HG03460 (cell line): ENCODE data around the gene MGRN1.

Experiments
- ATAC-seq: cut with Tn5 transposase; IDR thresholded peaks from one replicate; pipeline ENCODE4 v1.9.1; 2021; ENCODE audit not compliant: unreplicated experiment

Gene MGRN1

DNA sequence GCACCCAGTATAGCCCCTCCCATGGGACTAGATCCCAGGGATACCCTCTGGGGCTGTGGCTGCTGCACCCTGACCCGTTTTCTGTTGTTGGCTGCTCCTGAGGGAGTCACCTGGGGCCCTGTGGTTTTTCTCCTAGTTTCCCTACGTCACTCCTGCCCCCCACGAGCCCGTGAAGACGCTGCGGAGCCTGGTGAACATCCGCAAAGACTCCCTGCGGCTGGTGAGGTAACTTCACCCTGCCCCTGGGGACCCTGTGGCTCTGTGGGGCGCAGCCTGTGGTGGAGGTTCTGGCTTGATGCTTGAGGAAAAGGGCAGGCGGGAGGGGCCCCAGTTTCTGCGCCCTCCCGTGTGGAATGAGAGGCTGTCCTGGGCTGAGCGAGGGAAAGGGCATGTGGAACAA, 27.2 kb downstream of the MGRN1 start:
- no peak for ATAC-seq

DNA sequence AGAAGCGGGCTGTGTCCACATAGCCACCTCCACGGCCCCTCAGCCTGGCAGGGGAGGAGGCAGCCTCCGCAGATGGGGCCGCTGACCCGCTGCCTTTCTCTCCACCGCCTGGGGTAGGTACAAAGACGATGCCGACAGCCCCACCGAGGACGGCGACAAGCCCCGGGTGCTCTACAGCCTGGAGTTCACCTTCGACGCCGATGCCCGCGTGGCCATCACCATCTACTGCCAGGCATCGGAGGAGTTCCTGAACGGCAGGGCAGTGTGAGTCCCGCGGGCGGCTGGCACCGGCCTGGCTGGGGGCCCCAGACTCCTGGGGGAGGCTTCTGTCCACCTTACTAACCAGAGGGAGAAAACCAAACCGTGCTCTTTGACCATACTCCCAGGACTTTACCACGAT, 27.9 kb downstream of the MGRN1 start:
- peak; percentile 7 for ATAC-seq

DNA sequence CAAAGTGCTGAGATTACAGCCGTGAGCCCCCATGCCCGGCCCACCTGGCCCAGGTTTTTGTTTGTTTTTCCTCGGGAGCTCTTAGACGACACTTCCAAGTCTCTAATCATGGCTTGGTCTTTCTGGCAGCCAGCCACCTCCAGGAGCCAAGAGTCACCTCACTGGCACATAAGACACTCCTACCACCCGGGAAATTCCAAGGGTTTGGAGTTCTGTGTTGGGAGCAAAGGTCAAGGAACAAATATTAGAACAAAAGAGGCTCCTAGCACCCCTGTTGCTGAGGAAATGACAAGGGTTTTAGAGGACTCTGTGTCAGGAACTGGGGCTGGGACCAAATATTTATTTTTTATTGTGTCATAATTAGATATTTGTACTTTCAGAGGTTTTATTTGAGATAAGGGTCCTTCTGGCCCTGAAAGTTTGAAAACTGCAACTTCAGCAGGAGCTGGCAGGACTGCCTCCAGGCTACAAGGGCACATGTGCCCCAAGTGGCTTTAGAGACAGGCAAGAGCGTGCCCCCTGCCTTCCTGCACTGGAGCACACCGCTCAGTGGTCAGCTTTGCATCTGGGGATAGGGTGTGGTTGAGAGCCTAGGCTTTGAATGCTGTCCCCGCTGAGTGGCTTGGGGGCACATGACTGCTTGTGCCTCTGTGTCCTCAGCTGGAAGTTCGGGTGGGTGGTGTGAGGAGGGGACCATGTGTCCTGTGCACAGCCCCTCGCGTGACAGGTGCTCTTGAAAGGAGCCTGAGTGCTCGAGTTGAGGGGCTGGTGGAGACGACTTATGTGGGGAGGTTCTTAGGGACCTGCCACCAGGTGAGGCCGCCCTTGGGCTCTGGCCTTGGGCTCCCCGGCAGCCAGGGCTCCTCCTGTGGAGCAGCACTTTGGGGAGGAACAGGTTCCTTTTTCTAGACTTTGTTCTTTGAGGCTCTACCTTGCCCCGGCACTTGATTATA, 29.7 kb downstream of the MGRN1 start:
- no peak for ATAC-seq

DNA sequence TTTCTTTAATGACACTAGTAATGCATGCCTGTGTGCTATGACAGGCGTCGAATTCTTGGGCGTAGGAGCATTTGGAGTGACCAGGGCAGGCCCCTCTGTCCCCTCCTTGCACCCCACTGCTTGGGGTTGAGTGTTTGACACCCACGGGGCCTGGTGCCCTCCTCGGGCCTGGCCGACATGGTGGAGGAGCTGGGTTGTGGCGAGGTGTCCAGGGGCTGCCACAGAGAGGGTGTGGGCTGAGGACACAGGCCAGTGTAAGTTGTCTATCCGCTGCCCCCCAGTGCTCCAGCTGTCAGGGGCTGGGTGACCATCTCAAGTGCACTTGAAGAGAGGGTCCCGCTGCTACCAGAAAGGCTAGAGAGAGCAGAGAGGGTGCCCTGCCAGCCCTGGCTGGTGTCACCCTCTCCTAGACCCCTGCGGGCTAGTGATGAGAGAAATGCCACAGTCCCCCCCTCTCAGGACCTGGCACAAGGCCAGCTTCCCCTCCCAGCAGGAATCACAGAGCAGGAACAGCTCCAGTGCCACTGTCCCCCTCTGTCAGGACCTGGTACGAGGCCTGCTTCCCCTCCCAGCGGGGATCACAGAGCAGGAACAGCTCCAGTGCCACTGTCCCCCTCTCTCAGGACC, 30.5 kb downstream of the MGRN1 start:
- ATAC-seq, result no peak

DNA sequence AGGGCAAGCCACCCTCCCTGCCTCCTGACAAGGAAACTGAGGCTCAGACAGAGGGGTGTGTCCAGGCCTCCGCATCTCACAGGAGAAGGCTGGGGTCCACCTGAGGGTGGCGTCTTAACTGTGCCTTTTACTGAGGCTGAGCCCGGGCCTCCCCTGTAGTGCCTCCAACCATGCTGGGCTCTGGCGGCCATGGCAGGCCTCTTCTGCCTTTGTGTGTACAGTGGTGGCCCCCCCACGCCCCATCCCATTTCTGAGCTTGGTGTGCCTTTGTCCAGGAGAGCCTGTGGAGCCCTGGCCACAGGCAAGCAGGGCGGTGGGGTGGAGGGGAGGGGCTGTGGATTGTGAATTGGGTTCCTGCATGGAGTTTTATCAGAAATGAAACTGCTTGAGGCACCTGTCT, 31.2 kb downstream of the MGRN1 start:
- ATAC-seq, result no peak

DNA sequence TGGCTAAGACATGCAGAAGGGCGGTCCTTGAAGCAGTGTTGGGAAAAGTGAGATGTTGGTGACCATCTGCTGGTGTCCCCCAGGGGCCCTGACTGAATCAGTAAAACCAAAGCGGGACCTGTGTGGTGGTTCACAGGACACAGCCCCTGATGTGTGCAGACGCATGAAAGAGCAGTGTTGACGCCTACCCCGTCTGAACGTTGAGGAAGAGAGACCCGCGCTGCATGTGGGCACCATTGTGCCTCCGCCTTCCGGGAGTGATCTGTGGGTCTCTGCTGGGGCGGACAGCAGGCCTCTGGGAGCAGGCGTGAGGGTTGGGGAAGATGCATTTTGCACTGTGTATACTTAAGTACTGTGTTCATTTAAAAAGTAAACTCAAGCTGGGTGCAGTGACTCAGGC, 31.6 kb downstream of the MGRN1 start:
- ATAC-seq, result no peak

DNA sequence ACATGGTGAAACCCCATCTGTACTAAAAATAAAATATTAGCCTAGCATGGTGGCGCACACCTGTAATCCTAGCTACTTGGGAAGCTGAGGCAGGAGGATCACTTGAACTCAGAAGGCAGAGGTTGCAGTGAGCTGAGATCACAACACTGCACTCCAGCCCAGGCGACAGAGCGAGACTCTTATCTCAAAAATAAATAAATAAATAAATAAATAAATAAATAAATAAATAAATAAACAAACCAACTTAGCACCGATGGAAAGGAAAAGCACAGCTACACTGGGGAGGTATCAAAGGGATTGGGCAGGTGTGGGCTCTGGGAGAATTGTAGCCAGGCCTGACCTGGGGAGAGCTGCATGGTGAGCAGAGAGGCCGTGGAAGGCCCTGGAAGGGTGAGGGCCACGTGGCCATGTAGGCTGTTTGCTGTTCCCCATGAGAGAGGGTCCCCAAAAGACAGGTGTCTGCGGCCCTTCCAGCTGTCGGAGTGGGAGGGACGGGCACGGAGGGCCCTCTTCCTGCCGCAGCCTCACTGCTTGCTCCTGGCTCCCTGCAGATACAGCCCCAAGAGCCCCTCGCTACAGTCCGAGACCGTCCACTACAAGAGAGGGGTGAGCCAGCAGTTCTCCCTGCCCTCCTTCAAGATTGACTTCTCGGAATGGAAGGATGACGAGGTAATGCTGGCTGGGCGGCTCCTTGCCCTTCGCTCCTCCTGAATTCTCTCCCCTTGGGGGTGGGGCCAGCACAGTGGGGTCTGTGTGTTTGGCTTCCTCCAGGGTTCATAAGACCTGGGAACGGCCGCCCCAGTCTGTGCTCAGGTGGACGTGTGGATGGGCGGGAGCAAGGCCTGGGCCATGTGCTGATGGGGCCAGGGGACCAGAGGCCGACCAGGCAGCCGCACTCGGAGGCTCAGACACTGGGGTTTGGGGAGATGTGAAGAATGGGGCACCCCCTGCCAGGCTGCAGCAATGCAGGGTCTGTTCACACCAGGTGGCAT, 32.4 kb downstream of the MGRN1 start:
- ATAC-seq, result no peak

DNA sequence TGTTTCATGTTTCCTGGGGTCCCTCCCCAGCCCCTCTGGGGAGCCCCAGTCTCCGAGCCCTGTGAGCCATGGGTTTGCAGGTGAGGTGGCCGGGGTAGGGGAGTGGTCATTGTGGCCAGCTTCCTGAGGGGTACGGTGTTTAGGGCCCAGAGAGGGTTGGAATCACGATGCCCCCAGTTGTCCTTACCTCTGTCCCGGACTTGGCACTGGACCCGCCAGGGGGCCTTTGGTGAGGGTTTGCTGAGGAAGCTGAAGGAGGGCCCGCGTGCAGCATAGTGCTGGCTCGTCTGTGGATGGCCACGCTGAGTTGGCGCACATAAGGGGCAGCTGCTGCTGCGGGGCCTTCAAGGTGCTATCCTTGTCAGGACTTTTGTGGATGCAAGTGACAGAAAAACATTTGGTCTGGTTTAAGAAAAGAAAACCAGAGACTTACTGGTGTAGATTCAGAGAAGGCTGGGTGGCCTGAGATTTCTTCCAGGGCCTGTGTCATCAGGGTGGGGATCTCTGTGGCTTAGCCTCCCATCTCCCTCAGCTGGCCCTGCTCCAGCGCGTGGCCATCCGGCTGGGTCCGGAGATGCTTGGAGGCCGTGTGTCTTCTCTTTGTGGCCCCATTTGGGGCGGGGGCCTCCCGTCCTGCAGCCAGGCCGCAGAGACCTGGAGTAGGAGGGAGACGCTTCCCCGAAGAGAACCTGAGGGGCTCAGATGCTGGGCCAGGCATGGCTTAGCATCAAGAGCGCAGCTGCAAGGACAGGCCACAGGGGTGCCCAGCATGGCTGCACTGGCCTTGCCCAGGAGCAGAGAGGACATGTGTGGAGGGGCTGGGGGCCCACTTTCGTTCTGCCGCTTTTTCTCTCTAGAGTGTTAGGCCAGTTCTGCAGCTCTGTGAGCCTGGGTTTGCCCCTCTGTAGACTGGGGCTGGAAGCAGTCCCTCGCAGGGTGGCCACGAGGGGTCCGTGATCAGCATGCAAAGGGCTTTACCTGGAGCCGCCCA, 35.0 kb downstream of the MGRN1 start:
- no peak for ATAC-seq

DNA sequence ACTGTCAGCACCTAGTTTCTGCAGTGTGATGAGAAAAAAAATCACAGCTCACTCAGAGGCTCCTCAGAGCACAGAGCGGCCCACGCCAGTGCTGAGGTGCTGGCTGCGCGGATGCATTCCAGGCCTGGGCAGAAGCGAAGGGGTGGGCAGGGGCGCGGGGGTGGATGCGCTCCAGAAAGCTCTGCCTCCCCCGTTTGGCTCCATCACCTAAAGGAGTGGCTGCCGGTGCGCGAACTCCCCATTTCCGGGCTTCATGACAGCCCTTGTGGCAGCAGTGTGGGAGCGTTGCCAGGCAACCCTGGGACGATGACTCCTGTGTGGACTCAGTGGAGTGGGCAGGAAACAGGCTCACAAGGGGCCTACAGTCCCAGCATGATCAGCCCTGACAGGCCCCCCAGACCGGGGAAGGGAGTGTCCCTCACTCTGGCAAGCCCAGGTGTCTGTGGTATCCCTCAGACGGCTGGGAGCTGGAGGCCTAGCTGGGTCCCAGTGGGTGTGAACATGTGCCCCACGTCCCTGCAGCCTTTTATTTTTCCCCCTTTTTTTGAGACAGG, 35.9 kb downstream of the MGRN1 start:
- ATAC-seq, result no peak

DNA sequence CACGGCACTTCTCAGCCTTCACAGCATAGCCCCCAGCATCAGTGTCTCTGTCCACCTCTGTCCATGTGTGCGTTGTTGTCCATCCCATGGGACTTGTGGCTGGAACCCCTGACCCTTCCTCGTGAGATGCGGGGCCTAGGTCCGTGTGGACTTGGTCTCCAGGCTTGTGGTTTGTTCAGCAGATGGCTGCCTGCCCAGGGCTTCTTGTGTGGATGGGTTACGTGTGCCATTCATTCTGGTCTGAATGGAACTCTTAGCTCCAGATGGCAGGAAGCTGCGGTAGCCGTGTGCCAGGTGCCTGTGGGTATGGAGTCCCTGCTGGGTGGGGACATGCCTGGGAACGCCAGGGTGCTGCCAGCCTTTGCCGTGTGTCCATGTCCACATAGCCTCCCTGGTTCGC, 37.0 kb downstream of the MGRN1 start:
- no peak for ATAC-seq

DNA sequence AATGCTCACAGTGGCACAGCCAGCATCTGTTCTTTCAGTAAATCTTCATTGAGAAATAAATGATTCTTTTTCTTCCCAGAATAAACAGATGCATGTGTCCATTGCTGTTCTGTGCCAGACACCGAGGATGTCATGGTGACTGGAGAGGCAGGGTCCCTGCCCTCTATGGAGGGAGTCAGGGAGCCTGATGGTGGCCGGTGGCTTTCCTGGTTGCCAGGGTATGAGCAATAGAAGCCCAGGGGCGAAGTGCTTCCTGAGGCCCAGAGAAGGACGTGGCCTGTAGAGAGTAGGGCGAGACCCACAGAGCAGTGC, 38.8 kb downstream of the MGRN1 start:
- no peak for ATAC-seq

DNA sequence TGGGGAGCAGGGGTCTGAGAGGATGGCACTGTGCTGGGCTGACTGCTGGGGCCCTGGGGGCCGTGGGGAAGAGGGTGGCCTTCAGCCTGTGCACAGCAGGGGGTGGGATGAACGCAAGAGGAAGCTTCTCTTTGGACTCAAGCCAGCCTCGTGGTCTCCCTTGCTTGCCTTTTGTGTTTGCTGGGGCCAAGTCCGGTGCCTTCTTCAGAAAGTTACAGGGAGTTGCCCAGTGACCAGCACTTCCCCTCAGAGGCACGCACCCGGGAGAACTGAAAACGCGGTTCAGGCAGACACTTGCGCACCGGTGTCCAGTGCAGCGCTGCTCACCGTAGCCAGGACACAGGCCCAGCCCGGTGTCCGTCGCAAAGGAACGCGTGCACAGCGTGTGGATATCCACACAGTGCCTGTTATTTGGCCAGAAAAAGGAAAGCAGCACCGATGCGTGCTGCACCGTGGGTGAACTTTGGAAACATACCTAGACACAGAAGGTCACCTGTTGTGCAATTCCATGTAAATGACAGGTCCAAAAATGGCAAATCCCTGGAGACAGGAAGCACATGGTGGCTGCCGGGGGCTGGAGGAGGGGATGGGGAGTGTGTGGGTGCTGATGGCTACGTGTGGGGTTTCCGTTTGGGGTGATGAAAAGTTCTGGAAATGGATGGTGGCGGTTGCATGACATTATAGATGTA, 39.3 kb downstream of the MGRN1 start:
- no peak for ATAC-seq

DNA sequence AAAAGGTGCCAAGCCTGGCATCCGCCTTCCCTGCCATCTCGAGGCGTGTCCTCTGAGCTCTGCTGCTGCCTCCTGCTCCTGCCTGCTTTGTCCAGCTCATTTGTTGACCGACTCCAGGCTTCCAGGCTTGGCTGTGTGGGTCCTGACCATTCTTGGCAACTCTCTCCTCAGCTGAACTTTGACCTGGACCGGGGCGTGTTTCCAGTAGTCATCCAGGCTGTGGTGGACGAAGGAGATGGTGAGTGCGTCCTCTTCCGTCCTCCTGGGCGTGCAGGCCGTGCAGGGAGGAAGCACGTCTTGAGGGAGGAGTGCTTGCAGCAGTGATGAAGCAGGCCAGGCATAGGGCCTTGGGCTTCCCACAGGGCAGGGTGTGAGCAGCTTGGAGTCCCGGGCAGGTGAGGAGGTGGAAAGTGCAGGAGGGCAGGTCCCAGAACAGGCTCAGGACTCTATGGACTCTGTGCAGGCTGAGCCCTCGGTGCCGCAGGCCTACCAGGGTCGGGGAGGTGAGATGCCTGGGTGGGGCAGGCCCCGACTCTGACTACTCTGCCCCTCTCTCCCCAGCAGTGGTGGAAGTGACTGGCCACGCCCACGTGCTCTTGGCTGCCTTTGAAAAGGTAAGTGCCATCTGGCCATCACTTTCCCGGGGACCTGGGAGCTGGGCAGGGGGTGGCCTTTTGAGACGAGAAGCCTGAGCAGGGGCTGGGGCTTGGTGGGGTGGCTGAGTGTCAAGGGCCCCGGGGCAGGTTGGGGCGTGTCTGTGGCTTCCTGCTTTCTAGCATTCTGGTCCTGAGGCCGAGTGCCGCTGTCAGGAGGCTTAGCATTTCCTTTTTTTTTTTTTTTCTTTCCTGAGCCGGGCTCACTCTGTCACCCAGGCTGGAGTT, 40.2 kb downstream of the MGRN1 start:
- peak; percentile 50 for ATAC-seq

DNA sequence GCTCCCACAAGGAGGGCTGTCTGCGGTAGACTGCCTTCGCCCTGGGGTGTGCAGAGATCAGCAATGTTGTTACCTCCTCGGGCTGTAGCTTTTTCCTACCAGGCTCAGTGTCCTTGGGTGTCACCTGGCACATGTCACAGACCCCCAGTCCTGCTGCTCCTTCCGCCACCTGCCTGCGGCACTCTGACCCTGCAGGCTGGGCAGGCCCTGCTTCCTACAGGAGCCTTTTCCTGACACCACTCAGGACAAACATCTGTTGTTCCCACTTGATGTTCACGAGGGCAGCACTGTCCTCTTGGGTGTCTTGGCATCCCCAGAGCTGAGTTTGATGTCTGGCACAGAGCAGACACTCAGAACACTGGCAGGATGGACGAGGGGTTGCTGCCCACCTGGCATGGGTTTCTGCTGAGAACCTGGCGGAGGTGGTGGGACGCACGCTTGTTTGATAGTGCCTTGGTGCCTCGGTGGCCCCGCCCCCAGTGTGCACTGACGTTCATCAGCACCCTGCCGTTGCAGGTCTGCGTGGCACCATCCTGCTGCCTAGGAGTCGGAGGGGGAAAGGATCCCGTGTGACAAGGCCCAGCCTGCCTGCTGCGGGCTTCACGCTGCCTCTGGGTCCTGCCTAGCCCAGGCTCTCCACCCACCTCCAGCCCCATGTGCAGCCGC, 42.0 kb downstream of the MGRN1 start:
- ATAC-seq, result no peak

DNA sequence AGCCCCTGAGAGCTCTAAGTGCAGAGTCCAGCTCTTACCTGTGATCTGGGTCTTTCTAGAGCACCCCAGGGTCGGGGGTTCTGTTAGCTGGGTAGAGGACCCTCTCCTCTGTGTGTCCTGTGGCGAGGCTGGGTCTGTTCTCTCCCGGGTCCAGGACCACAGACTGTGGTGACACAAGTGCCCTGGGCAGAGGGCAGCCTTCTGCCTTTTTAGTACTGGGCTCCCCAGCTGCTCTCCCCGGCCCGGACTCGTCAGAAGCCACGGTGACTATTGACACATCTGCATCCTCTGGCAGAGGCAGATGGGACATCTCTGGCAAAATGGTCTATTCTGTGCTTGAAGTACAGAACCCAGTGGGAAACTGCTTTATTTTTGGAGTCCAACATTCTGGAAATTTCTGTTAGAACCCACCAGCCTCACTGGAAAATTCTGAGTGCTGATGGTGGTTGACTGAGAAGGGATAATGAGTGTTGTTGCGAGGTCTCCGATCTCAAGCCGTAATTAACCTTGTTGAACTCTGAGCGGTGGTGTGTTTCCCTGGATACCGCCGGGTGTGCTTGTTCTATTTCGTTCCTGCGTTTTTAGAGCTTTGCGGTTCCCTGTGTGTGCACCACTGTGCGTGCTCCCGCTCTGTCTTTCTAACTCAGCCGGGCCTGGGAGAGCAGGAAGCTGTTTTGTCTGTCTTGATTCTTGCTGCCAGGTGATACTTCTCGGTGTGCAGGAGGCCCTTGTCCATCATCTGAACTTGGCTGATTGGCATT, 42.8 kb downstream of the MGRN1 start:
- ATAC-seq, result no peak

DNA sequence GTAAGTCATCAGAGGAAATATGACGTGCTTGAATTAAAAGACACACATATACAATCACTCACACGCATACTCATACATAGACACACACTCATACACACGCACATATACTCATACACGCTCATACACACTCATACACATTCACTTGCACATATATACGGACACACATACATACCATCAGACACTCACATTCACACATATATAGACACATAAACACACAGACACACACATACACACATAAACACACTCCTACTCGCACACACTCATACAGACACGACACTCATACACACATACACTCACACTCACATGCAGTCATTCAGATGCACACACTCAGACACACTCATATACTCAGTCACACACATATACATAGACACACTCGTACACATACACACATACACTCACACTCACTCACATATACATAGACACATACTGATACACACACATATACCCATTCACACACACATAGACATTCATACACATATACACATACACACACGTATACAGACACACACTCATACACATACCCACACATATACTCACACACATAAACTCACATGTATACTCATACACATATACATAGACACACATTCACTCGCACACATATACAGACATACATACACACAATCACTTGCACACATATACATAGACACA, 43.8 kb downstream of the MGRN1 start:
- no peak for ATAC-seq
